ENCODE data around the gene ZNF692.

ZNF692 gene

DNA sequence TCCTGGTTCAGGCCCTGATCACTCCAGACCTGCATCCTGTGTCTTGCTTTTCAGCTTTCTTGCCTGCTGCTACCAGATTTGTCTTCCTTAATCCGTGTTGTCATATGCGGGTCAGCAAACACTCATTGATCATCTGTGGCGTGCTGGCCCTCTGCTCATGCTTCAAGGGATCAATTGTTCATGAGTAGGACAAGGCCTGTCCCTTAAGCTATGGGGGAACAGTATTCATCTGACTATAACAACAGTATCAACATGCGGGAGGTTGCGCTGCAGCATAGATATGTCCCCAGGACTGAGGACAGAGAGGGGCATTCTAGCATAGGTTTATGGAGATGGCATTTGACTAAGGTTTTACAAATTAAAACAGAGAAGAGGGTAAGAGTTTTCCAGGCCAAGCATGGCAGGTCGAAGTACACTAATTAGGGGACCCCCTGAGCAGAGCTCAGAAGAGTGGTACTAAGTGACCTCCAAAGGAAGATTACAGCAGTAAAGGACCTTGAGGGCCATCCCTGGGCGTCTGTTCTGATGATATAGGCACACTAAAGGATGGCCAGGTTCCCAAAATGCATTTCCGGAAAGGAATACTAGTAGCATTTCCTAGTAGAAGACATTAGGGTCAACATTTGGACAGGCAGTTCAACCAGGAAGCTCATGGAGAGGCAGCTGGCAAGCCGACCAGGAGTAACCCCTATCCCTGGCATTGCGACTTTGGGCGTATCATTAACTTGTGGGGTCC, 21.7 kb downstream of the ZNF692 start:
- no peak for TF ChIP-seq TAF1 (IDR thresholded peaks at IDR 0.05; ENCODE audit: borderline replicate concordance, insufficient read depth, low read length)
- no peak for TF ChIP-seq SIN3A (IDR thresholded peaks at IDR 0.05; ENCODE audit: borderline replicate concordance, insufficient read depth, low read length)
- TF ChIP-seq, protein P1, sequence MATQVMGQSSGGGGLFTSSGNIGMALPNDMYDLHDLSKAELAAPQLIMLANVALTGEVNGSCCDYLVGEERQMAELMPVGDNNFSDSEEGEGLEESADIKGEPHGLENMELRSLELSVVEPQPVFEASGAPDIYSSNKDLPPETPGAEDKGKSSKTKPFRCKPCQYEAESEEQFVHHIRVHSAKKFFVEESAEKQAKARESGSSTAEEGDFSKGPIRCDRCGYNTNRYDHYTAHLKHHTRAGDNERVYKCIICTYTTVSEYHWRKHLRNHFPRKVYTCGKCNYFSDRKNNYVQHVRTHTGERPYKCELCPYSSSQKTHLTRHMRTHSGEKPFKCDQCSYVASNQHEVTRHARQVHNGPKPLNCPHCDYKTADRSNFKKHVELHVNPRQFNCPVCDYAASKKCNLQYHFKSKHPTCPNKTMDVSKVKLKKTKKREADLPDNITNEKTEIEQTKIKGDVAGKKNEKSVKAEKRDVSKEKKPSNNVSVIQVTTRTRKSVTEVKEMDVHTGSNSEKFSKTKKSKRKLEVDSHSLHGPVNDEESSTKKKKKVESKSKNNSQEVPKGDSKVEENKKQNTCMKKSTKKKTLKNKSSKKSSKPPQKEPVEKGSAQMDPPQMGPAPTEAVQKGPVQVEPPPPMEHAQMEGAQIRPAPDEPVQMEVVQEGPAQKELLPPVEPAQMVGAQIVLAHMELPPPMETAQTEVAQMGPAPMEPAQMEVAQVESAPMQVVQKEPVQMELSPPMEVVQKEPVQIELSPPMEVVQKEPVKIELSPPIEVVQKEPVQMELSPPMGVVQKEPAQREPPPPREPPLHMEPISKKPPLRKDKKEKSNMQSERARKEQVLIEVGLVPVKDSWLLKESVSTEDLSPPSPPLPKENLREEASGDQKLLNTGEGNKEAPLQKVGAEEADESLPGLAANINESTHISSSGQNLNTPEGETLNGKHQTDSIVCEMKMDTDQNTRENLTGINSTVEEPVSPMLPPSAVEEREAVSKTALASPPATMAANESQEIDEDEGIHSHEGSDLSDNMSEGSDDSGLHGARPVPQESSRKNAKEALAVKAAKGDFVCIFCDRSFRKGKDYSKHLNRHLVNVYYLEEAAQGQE (IDR thresholded peaks at IDR 0.05; ENCODE audit: insufficient read depth in 1 of 2, low read depth in 2 of 2, low read length in 2 of 2) = no peak
- no peak for TF ChIP-seq POLR2AphosphoS5 (IDR thresholded peaks at IDR 0.05; ENCODE audit: low read depth, low read length)
- TF ChIP-seq FOXP2 (optimal IDR thresholded peaks at IDR 0.05; ENCODE audit: borderline replicate concordance, extremely low read depth, extremely low read length, insufficient read depth) = no peak

DNA sequence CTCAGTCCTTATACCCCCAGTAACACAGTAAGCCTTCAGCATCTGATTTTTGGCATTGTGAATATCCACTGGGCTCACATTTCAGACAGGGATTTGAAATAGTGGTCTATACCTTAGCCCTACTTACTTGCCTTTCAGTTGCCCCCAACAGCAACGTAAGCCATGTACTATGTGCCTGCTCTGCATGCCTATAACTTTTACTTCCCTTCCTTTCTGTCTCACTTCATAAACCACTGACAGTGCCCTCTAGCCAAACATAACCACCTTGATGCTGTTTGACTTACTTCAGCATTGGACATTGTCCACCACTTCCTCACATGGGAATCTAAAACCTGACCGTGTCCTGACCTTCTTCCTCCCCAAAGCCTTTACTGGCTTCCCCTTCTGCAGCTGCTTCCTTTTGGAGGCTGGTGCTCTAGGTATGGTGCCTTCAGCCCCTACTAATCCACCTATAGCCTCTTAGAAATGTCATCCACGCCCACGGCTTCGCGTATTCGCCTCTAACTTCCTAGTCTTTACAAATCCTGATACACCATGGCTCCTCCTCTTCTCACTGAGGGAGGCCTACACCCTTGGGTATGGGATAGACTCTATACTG, 24.4 kb downstream of the ZNF692 start:
- TF ChIP-seq TAF1 (IDR thresholded peaks at IDR 0.05; ENCODE audit: borderline replicate concordance, insufficient read depth, low read length) = no peak
- no peak for TF ChIP-seq POLR2AphosphoS5 (IDR thresholded peaks at IDR 0.05; ENCODE audit: low read depth, low read length)
- TF ChIP-seq FOXP2 (optimal IDR thresholded peaks at IDR 0.05; ENCODE audit: borderline replicate concordance, extremely low read depth, extremely low read length, insufficient read depth) = no peak
- TF ChIP-seq, protein P1 (IDR thresholded peaks at IDR 0.05; ENCODE audit: insufficient read depth in 1 of 2, low read depth in 2 of 2, low read length in 2 of 2) = no peak
- TF ChIP-seq SIN3A (IDR thresholded peaks at IDR 0.05; ENCODE audit: borderline replicate concordance, insufficient read depth, low read length) = no peak

GRCh38 chr1:248831842-248832241, 27.0 kb downstream of the ZNF692 start:
- TF ChIP-seq TAF1 (IDR thresholded peaks at IDR 0.05; ENCODE audit: borderline replicate concordance, insufficient read depth, low read length) (no peak), SIN3A (IDR thresholded peaks at IDR 0.05; ENCODE audit: borderline replicate concordance, insufficient read depth, low read length) (no peak), POLR2AphosphoS5 (IDR thresholded peaks at IDR 0.05; ENCODE audit: low read depth, low read length) (no peak), FOXP2 (optimal IDR thresholded peaks at IDR 0.05; ENCODE audit: borderline replicate concordance, extremely low read depth, extremely low read length, insufficient read depth) (no peak)
- TF ChIP-seq, protein P1 (IDR thresholded peaks at IDR 0.05; ENCODE audit: insufficient read depth in 1 of 2, low read depth in 2 of 2, low read length in 2 of 2) = no peak

- no peak for TF ChIP-seq SIN3A (IDR thresholded peaks at IDR 0.05; ENCODE audit: borderline replicate concordance, insufficient read depth, low read length)
- TF ChIP-seq, protein P1 (IDR thresholded peaks at IDR 0.05; ENCODE audit: insufficient read depth in 1 of 2, low read depth in 2 of 2, low read length in 2 of 2) = peak in 1 of 2 experiments; percentile 26; a peak in 1 of 4 replicates
These were observed 30.0 kb downstream of the ZNF692 start for GRCh38 chr1:248828845-248829244.
